OCI-LY1 (cell line): Measurements from ENCODE around the gene PLK1.

Source experiments
- EZH2 ChIP-seq: fragments of 200-600 bp; sonication (generic), shearing (Covaris generic); IDR thresholded peaks from 2 replicates; pipeline ENCODE4 v1.8.0; 2017; ENCODE audit warnings: borderline replicate concordance, mixed run types, mild to moderate bottlenecking, antibody characterized with exemption, low read length, moderate library complexity, mixed read lengths
- TF ChIP-seq, protein P1 (sequence below): fragments of 200-600 bp; sonication (generic), shearing (Covaris generic); IDR thresholded peaks from 2 replicates; pipeline ENCODE4 v1.5.1; 2017; ENCODE audit warnings: mild to moderate bottlenecking, antibody characterized with exemption, low read length, moderate library complexity, mixed read lengths

DNA sequence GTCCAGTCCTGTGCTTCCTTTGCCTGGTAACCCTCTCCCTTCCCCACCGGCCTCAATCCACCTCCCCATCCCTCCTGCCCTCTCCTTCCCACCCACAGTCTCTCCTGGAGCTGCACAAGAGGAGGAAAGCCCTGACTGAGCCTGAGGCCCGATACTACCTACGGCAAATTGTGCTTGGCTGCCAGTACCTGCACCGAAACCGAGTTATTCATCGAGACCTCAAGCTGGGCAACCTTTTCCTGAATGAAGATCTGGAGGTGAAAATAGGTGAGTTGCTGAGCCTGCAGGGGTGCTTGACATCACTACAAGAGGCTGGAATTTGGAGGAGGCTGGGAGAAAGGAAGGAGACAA lies 1.3 kb downstream of the PLK1 start:
- TF ChIP-seq, protein P1, sequence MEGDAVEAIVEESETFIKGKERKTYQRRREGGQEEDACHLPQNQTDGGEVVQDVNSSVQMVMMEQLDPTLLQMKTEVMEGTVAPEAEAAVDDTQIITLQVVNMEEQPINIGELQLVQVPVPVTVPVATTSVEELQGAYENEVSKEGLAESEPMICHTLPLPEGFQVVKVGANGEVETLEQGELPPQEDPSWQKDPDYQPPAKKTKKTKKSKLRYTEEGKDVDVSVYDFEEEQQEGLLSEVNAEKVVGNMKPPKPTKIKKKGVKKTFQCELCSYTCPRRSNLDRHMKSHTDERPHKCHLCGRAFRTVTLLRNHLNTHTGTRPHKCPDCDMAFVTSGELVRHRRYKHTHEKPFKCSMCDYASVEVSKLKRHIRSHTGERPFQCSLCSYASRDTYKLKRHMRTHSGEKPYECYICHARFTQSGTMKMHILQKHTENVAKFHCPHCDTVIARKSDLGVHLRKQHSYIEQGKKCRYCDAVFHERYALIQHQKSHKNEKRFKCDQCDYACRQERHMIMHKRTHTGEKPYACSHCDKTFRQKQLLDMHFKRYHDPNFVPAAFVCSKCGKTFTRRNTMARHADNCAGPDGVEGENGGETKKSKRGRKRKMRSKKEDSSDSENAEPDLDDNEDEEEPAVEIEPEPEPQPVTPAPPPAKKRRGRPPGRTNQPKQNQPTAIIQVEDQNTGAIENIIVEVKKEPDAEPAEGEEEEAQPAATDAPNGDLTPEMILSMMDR: no peak
- no peak for TF ChIP-seq EZH2
